Activated CD8-positive, alpha-beta memory T cell treated with anti-CD3 and anti-CD28 coated beads, Interleukin-2, amount 50 U/mL, for 1 hour (primary cell): ENCODE results near the gene GRIP1.

ENCODE experiments used
- DNase-seq: peaks from one replicate; pipeline ENCODE4 v3.0.0-alpha.2; 2020; ENCODE audit errors: extremely low read depth

GRIP1 gene, protein sequence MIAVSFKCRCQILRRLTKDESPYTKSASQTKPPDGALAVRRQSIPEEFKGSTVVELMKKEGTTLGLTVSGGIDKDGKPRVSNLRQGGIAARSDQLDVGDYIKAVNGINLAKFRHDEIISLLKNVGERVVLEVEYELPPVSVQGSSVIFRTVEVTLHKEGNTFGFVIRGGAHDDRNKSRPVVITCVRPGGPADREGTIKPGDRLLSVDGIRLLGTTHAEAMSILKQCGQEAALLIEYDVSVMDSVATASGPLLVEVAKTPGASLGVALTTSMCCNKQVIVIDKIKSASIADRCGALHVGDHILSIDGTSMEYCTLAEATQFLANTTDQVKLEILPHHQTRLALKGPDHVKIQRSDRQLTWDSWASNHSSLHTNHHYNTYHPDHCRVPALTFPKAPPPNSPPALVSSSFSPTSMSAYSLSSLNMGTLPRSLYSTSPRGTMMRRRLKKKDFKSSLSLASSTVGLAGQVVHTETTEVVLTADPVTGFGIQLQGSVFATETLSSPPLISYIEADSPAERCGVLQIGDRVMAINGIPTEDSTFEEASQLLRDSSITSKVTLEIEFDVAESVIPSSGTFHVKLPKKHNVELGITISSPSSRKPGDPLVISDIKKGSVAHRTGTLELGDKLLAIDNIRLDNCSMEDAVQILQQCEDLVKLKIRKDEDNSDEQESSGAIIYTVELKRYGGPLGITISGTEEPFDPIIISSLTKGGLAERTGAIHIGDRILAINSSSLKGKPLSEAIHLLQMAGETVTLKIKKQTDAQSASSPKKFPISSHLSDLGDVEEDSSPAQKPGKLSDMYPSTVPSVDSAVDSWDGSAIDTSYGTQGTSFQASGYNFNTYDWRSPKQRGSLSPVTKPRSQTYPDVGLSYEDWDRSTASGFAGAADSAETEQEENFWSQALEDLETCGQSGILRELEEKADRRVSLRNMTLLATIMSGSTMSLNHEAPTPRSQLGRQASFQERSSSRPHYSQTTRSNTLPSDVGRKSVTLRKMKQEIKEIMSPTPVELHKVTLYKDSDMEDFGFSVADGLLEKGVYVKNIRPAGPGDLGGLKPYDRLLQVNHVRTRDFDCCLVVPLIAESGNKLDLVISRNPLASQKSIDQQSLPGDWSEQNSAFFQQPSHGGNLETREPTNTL

DNA sequence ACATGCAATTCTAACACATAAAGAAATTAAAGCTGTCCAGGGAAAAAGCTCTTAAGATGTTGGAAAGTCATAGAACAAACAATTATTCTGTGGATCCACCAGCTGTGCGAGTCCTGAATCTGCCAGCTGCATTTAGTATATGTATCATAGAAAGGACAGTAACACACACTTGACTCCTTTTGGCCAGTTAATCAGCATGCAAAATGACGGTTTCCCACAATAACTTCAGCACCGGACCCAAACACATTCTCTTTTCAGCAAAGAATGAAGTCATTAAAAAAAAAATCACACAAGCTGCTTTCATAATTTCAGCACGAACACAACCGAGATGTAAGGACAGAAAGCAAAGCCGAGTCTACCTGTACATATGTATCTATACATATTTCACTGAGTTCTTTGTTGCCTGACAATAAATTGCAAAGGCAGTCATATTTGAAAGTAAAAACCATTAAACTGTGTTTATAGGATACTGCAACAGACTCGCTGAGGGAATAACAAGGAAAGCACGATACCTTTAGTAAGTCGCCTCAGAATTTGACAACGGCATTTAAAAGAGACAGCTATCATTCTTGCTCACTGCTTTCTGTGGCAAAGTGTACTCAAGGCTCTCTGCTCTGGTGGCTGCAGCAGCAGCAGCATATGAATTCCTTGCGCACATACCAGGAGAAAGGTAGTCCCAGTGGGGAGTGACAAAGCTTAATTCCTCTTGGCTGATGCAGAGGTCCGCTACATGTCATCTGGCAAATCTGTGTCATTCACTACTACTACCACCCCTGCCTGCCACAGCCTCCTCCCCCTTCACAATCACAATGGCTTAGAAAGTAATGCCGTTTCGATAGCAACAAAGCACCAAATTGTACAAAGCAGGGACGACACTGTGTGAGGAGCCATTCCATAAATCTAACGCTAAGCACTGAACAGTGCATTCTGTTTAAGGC lies at the start of gene GRIP1:
GRIP1 (minus strand) TSS at position 739 of the 938 bp plus-strand sequence; CDS start at position 567, 172 bp downstream.
- DNase-seq = no peak

DNA sequence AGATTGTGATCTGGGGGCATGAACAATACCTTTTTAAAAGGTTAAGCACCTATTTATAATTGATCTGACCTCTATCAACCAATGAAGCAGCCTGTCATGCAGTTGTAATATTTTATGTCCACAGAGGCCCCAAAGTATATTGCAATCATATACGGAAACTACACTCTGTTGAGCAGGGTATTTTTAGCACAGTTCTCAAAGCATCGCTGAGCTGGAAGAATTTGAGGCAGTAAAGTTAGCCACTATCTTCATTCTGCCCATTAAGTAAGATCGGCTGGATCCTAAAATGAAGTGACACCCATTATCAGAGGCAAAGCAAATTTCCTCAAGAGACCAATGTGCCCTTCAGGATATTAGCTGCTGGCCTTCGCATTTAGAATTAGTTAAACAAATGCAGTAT lies 47.7 kb upstream of the GRIP1 start:
- no peak for DNase-seq

GRCh38 chr12:66725031-66725430 lies 46.2 kb upstream of the GRIP1 start:
- DNase-seq = no peak

DNA sequence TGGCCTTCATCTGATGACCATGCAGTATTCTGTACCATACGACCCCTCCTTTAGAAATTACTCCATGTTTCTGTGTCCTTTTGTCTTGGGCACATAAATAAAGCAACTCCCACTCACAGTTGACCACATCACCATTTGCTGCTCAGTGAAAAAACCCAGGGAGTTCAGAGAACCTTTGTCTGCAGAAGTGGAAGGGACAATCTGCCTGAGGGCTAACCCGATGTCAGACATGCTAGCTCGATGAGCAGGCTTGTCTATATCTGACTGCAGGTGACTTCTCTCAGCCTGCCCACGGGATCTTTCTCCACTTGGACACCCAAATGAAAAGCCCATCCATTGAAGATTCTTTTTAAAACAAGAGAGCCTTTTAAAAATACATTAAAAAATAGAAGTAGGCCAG lies 45.7 kb upstream of the GRIP1 start:
- DNase-seq = no peak

DNA sequence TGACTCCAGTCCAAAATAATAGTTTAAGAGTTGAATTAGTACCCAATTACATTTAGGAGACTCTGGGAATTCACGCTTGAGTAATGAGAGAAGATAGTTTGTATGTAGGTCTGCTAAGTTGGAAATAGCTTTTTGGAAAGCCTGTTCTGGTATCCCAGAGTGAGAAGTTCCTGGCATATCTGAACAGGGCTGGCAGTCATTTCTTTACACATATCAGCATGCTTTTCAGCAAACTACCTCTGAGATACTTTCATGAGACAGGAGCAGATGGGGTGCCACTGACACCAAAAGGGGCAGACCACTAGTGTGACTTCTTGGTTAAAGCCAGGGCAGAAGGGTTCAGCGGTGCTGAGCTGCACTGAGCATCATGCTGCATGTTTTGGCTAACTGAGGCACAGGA lies 45.1 kb upstream of the GRIP1 start:
- no peak for DNase-seq

DNA sequence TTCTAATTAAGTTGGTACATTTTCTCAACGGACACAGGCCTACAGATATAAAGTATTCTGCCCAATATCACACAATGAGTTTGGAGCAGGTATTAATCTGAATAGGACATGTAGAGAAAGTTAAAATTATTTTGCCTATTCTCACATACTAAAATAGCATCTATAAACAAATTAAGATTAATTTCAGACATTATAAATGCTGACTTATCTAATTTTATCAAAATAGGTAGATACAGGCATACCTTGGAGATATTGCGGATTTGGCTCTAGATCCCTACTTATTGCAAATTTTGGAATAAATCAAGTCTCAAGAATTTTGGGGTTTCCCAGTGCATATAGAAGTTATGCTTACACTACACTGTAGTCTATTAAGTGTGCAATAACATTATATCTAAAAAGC lies 41.0 kb upstream of the GRIP1 start:
- DNase-seq = no peak

DNA sequence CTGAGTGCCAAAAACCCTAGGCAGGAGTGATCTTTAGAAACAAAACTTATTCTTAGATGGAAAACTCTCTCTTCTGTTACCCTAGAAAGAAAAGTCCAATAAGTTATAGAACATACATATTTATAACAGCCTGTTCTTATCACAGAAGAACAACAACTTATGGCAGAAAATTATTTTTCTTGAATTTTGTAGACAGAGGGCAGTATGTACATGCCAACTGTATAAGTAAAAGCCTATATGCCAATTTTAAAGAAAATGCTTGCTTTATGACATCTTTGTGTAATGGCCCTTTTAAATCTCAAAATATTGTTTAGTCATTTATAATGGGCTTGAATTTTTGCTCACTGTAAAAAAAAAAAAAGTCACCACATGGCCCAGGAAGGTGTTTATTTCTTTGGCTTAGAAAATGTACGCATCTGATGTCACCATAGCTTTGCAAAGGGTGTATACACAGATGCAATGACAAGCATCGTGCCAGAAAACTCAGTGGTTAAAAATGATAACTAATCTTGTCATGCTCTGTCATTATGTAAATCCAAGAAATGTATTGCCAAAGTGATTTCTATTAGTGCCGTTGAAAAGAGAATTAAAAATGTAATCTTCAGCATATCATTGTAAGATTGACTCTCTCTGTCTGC lies 38.3 kb upstream of the GRIP1 start:
- DNase-seq = no peak

DNA sequence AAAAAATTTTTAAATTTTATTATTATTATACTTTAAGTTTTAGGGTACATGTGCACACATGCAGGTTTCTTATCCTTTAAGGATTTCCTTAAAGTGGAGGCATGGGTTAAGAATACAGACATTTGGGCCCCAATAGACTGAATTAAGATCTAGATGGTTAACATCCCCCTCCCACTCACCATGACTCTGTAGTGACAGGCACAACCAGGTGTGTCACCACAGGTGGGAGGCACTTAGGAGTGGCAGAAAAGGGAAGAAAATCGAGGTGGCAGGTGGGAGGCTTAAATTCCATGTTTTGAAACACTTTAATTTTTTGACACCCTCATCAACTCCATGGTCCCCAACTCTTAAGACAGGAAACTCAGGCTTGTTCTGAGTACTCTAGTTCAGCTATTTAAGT lies 37.6 kb upstream of the GRIP1 start:
- DNase-seq = no peak

DNA sequence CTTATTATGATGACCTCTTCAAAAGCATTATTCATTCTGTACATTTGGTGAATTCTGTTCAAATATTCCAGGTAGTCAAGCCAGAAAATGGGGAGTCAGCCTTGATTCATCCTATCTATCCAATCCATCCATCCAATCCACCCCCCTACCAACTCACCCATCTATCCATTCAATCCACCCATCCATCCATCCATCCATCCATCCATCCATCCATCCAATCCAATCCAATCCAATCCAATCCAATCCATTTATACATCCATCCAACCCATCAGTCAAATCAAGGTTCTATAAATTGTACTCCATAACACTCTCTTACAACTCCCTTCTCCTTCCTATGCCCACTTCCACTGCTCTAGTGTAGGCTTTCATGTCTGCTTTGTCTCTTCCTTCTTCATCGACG lies 35.8 kb upstream of the GRIP1 start:
- no peak for DNase-seq

- no peak for DNase-seq
Measured at GRCh38 chr12:66713984-66714383, 35.1 kb upstream of the GRIP1 start.

DNA sequence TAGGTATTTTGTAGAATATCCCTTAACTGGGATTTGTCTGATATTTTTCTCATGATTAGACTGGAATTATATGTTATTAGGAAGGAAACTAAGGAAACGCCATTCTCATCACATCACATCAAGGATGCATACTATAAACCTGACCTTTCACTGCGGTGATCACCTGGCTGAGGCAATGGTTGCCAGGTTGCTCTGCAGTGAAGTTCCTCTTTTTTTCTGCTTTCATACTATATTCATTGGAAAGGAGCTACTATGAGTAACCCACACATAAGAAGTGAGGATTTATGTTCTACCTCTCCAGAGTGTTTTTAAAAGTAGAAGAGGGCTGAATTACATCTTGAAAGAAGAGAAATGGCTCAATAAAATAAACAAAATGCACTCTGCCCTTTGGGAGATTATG lies 31.0 kb upstream of the GRIP1 start:
- no peak for DNase-seq

- no peak for DNase-seq
Measured at GRCh38 chr12:66709457-66709773, 30.5 kb upstream of the GRIP1 start.

DNA sequence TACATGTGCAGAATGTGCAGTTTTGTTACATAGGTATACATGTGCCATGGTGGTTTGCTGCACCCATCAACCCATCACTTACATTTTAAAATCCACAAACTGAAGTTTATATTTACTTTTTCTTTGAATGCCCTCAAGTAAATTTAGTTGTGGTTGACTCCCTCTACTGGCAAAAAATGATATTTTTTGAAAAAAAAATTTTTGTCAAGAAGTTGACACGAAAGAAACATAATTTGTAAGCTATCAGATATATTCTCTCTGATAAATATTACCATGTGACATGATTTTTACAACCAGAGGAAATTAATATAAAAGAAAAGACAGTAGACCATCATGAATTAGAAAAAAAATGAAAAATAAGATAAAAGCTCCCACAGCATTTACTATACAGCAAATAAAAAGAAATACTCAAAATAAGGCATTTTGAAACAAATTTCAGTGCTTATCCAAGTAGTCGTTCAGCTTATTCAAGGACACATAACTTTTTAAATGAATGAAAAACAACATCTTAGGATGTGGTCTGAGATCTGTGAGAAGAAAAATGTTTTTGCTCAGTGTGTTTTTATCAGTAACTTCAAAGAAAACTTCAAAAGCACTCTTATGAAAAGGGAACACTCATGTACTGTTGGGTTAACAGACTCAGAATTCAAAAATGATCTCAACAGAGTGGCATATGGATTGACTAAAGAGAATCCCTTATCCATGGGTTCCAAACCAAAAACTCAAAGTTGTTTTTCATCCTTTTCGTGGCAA lies 30.0 kb upstream of the GRIP1 start:
- no peak for DNase-seq

DNA sequence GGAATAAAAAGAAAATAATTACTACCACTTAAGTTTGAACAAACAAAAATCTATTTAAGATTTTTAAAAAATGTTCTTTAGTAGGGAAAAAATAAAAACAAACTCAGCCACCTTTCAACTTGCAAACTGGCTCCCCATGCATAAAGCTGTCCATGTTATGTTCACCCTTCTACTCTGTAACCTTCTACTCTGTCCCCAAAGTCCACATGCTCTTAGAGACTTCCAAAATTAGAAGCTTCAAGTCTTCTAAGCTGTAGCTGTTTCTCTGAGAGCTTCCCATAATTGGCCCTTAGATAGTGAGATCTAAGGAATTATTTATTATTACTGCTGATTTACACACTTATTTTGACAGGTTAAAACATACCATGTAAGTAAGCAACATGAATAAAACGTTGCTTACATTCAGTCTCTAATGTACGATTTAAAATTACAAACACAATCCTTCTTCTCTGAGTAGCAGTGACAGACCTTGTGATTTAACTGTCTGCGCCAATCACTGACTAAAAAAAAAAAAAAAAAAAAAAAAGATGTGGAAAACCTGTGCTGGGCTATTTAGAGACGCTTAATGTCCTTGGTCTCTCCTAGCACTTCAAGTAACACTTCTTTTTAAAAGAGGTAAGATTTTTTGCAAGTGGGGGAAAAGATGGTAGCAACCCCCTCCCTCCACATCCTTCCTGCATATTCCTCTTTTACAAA lies 28.3 kb upstream of the GRIP1 start:
- no peak for DNase-seq

- no peak for DNase-seq
Measured at GRCh38 chr12:66699738-66700482, 21.0 kb upstream of the GRIP1 start.

DNA sequence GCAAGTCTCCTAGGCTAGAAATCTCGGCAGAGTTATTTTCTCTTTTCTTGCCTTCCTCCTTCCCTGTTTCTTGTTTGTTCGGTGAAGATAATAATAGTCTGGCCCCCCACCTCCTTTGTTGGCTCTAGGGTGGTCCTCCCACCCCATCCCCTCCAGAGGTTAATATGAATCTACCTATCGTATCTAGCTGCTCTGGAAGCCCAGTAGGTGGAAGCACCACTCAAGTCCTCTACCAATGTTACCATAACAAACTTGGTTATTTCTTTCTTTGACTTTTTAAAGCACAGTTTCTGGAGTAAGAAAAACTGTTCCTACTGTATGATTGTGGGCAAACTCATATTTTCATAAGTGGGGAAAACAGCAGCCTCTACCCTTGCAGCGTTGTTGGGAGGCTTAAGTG lies 19.7 kb upstream of the GRIP1 start:
- DNase-seq = no peak

- no peak for DNase-seq
Measured at GRCh38 chr12:66697404-66697803, 18.5 kb upstream of the GRIP1 start.

GRCh38 chr12:66694666-66695613 lies 16.1 kb upstream of the GRIP1 start:
- no peak for DNase-seq
